Memory B cell (primary cell): Measurements from ENCODE around the gene CMKLR1.

Source experiments
- ATAC-seq: fragments of 150-1000 bp; cut with Tn5 transposase; 2 replicates; pipeline ENCODE4 v1.10.0; 2021; ENCODE audit warnings: low read depth, mild to moderate bottlenecking, moderate library complexity
- DNase-seq, 2 donors: peaks; one replicate each; pipeline ENCODE4 v3.0.0; 2022; ENCODE audit warnings: low spot score in 2 of 2
- H3K27ac Mint-ChIP-seq: one replicate; pipeline ENCODE4 v1.8.0; 2022; ENCODE audit warnings: mild to moderate bottlenecking, moderate library complexity, mixed read lengths
- H3K27me3 Mint-ChIP-seq: one replicate; pipeline ENCODE4 v1.8.0; 2022; ENCODE audit warnings: mixed read lengths
- H3K36me3 Mint-ChIP-seq: one replicate; pipeline ENCODE4 v1.8.0; 2022; ENCODE audit warnings: mild to moderate bottlenecking, mixed read lengths
- H3K4me1 Mint-ChIP-seq: one replicate; pipeline ENCODE4 v1.8.0; 2022; ENCODE audit warnings: mixed read lengths
- H3K4me3 Mint-ChIP-seq: one replicate; pipeline ENCODE4 v1.8.0; 2022; ENCODE audit warnings: mild to moderate bottlenecking, moderate library complexity, mixed read lengths
- H3K9me3 Mint-ChIP-seq: one replicate; pipeline ENCODE4 v1.8.0; 2022; ENCODE audit warnings: mixed read lengths

CMKLR1 gene

DNA sequence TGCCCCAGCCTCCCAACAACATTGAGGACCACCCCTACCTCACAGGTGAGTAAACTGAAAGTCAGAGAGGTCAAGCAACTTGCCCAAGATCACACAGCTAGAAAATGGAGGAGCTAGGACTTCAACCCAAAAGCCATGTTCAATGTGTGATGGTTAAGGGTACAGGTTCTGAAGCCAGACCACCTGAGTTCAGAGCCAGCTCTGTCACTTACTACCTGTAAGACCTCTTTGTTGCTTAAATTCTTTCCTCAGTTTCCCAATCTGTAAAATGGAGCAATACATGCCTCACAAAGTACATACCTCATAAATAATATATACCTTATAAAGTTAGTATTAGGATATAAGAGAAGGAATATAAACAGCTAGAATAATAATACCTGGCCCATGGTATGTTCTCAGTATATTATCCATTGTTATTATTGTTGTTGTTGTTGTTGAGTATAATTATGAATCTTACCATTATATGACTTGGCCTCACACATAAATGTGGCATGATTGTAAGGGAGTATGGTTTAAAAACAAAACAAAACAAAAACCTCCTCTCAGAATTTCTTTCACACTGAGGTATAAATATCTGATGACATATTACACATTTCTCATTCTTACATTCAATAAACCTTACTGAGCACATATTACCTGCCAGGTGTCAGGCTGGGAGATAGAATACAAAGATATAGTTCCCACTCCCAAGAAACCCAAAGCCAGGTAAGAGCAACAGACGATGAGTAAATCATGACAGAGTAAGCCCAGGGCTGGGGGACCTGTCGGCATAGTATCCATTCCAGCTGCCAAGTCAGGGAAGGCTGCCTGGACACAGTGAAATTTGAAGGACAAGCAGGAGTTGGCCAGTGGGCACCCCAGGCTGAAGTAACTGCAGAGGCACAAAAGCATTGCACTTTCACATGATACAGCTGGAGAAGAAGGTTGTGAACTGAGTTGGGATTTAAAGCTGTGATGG lies 19.6 kb downstream of the CMKLR1 start:
- ATAC-seq (no peak), DNase-seq (no peak)
- no peaks in the 10 kb centered on the region for H3K36me3 Mint-ChIP-seq
- peaks cover 20% of the 10 kb centered on the region for H3K27me3 Mint-ChIP-seq
- H3K4me3 Mint-ChIP-seq, result no peak overlapping the region
- no peaks in the 10 kb centered on the region for H3K9me3 Mint-ChIP-seq
- H3K4me1 Mint-ChIP-seq, result peaks cover 4% of the 10 kb centered on the region
- no peak overlapping the region for H3K27ac Mint-ChIP-seq

DNA sequence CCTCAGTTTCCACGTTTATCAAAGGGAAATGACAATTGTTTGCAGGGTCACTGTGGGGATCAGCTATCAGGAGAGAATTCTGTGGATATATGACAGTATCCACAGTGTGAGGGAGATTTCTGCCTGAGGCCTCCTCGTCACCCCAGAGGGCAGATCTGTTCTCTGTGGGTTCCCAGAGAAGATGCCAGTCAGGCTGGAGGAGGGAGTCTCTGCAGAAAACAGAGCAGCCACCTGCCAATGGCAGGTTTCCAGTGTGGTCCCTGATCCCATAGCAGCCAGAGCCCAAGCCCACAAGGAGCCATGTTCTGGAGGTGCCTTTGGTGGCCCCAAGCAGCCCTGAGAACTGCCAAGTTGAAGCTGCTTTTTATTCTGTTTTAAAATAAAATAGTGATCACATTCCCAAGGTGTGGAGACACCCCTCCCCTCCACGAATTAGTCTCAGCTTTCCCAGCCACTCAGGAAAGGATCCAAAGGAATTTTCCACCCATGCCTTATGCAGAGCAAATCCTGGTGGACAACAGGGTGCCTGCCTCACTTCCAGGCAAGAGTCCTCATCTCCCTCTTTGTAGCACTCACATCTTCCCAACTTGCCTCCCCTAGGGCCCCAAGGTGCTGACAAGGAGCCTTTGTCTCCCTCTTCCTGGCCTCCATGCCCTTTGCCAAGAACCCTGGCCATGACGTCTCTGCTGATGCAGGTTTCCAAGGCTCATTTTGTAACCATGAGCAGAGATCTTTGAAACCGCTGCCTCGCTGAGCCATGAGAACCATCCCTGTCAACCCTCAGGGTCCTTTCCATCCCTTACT lies 20.4 kb downstream of the CMKLR1 start:
- H3K27me3 Mint-ChIP-seq, result peaks cover 20% of the 10 kb centered on the region
- H3K36me3 Mint-ChIP-seq, result no peaks in the 10 kb centered on the region

DNA sequence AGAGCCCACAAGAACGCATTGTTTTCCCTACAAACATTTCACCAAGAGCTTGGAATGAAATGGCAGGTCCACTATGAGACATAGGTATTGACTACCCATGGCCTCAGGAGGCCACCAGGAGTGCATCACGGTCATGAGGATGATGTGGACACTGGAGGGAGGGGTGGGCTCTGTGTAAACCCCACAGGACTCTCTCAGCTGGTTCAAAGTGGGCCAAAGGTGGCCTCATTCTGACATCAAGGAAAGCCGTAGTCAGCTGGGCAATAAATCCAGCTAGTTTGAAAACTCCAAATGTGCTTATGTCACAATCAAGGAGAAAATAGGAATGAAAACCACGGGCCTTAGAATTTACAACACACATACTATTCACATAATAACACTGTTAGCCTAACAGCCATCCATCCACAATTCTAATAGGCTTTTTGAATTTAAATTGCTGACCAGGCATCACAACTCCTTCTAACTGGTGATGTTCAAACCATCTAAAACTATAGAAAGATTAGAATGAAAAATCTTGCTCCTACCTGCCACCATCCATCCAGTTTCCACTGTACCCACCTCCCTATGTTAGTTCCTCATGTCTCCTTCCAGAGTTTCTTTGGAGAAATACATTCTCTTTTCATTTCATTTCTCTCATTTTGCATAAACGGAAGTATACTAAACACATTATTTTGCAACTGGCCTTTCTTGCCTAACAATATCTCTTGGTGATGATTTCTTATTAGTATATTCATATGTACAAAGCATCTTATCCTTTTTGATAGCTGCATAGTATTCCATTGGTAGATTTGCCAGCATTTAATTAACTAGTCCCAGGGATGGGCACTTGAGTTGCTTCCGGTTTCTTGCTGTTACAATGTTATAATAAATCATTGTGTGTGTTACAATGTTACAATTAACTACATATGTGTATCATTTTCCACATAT lies 21.5 kb downstream of the CMKLR1 start:
- ATAC-seq, result no peak
- Mint-ChIP-seq H3K4me3 (no peak overlapping the region), H3K27me3 (peaks cover 15% of the 10 kb centered on the region), H3K4me1 (peaks cover 7% of the 10 kb centered on the region), H3K27ac (no peak overlapping the region), H3K9me3 (no peaks in the 10 kb centered on the region), H3K36me3 (no peaks in the 10 kb centered on the region)
- no peak for DNase-seq

More for the DNA sequence above, 20.4 kb downstream of the CMKLR1 start:
- no peak for DNase-seq
- ATAC-seq, result no peak
- no peak overlapping the region for H3K4me3 Mint-ChIP-seq
- H3K9me3 Mint-ChIP-seq, result no peaks in the 10 kb centered on the region
- H3K4me1 Mint-ChIP-seq, result peaks cover 6% of the 10 kb centered on the region
- H3K27ac Mint-ChIP-seq, result no peak overlapping the region

DNA sequence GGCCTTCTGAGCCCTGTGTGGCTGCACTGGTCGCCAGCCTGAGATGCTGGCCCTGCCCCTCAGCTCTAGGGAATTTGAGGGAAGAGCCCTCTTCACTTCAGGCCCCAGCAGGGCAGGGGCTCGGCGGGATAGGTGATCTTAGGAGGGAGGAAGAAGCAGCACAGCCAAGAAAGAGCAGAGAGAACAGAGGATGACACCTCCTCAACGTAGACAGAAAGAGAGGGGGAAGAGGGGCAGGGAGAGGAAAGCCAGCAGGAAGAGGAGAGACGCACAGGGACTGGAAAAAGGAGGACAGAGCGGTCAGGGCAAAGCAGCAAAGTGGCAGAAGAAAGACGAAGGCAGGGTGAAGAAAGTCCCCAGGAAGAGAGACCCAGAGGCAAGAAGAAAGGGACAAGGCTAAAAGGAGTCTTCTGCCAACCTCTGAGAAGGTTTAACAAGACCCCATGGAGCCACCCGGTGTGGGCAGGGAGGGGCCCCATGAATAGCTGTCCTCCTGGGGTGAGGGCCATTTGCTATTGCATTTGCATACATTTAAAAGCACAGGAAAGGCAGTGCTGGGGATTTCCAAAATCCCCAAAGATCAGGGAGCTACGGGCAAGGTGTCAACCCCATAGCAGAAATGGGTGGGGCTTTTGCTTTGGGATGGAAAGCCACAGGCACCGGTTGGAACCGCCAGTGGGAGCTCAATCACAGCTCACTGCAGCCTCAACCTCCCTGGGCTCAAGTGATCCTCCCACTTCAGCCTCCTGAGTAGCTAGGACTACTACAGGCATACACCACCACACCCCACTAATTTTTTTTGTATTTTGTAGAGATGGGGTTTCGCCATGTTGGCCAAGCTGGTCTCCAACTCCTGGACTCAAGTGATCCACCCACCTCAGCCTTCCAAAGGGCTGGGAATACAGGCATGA lies 22.7 kb downstream of the CMKLR1 start:
- peaks cover 10% of the 10 kb centered on the region for H3K27me3 Mint-ChIP-seq

DNA sequence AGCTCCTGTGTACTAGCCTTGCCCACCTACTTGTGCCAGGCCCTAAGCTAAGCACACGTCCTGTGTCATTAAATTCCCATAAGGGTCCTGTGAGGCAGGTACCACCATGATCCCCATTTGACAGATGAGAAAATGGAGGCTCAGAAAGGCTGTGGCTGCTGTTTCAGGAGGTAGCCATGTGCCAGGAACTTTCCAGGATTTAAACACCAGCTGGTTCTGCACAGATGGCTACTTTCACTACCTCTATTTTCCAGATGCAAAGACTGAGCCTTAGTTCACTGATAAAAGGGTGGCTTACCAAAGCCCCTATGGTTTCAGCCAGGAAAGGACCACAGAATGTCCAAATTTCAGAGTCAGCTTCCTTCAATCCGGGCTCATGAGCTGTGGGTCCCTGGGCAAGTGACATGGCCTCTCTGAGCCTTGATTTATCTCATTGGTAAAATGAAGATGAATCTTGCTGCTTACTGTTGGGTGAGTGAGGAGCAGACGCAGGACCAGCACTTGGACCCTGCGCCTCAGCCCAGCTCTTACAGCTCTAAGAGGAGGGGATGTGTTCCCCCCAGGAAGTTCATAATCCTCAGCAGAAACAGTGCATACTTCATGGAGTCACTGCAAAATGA lies 23.5 kb downstream of the CMKLR1 start:
- H3K4me1 Mint-ChIP-seq, result peaks cover 7% of the 10 kb centered on the region

More for the DNA sequence above, 22.7 kb downstream of the CMKLR1 start:
- Mint-ChIP-seq H3K27ac (no peak overlapping the region), H3K9me3 (no peaks in the 10 kb centered on the region), H3K36me3 (no peaks in the 10 kb centered on the region), H3K4me1 (peaks cover 7% of the 10 kb centered on the region), H3K4me3 (no peak overlapping the region)
- no peak for ATAC-seq
- no peak for DNase-seq

DNA sequence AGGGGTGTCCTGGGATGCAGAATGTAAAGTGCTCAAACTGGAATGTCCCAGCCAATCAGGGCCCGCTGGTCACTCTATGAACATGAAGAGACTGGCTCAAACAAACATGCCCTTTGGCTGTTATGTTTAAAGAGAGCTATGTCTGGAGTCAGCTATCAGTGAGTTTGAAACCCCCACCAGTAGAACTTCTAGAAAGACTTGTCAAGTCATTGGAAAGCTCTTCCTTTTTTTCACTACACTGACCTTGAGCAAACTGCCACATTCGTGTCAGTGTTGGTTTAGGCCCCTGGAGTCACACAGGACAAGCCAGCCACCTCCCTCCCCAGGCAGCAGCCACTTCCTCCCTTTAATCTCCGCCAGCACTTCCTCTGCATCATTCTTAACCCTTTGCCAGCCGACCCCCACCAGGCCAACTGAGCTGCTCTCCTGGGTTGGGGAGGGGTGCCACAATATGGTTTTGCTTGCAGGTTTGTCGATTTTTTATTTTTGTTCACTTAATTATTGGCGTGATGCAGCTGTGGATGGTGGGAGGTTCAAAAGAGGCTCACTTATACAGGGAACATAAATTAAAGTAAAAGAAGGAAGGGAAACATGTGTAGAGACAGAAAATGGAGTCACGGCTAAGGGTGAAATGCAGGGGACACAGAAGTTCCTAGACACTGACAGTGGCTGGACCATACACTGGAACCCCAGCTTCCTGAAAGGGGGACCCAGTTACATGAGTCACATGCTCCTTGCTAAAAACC lies 25.3 kb downstream of the CMKLR1 start:
- ATAC-seq, result no peak
- no peak overlapping the region for H3K27ac Mint-ChIP-seq
- no peak for DNase-seq

More for the DNA sequence above, 23.5 kb downstream of the CMKLR1 start:
- Mint-ChIP-seq H3K27me3 (peaks cover 12% of the 10 kb centered on the region), H3K27ac (no peak overlapping the region), H3K9me3 (no peaks in the 10 kb centered on the region), H3K4me3 (no peak overlapping the region), H3K36me3 (no peaks in the 10 kb centered on the region)
- no peak for DNase-seq
- no peak for ATAC-seq

DNA sequence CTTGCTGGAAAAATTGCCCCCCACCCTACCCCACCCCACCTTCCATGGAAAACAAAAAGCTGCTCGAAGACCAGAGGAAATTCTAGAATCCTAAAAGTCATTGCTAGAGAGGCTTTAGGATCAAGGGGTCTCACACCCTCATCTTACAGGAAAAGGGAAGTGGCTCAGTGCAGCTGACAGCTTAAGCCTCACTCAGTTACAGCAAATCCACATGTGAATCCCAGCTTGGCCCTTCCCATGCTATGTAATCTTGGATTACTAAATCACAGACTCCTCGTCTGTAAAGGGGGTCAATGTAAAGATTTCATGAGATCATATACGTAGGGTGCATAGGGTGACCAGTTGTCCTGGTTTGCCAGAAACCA lies 25.9 kb downstream of the CMKLR1 start:
- Mint-ChIP-seq H3K9me3 (no peaks in the 10 kb centered on the region), H3K27ac (no peak overlapping the region), H3K4me3 (no peak overlapping the region), H3K27me3 (peaks cover 10% of the 10 kb centered on the region), H3K36me3 (no peaks in the 10 kb centered on the region), H3K4me1 (peaks cover 7% of the 10 kb centered on the region)
- no peak for ATAC-seq
- DNase-seq, result no peak

More for the DNA sequence above, 25.3 kb downstream of the CMKLR1 start:
- Mint-ChIP-seq H3K36me3 (no peaks in the 10 kb centered on the region), H3K27me3 (peaks cover 8% of the 10 kb centered on the region), H3K4me3 (no peak overlapping the region), H3K4me1 (peaks cover 7% of the 10 kb centered on the region), H3K9me3 (no peaks in the 10 kb centered on the region)

DNA sequence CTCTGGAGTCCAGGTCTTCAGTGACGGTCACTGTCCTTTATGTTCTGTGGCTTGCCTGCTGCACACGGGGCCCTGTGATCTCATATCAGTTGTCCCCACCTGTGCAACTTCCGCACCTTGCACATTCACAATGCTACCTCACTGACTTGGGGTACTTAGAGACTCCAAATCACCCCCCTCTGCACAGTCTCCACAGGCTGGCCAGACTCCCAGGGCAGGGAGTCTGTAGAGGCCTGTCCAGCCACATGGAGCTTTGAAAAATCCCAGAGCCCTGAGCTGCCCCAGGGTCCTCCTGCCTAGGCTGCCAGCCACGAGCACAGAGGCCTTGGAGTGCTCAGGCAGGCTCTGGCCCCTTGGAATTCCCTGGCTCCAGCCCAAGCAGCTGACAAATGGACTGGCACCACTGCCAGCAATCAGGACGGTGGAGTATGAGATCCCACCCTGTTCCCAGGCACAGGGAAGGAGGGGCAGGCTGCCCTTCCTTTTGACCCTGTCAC lies 26.4 kb downstream of the CMKLR1 start:
- Mint-ChIP-seq H3K27me3 (peaks cover 10% of the 10 kb centered on the region), H3K9me3 (no peaks in the 10 kb centered on the region), H3K27ac (no peak overlapping the region), H3K36me3 (no peaks in the 10 kb centered on the region), H3K4me3 (no peak overlapping the region), H3K4me1 (peaks cover 7% of the 10 kb centered on the region)
- no peak for ATAC-seq
- no peak for DNase-seq

DNA sequence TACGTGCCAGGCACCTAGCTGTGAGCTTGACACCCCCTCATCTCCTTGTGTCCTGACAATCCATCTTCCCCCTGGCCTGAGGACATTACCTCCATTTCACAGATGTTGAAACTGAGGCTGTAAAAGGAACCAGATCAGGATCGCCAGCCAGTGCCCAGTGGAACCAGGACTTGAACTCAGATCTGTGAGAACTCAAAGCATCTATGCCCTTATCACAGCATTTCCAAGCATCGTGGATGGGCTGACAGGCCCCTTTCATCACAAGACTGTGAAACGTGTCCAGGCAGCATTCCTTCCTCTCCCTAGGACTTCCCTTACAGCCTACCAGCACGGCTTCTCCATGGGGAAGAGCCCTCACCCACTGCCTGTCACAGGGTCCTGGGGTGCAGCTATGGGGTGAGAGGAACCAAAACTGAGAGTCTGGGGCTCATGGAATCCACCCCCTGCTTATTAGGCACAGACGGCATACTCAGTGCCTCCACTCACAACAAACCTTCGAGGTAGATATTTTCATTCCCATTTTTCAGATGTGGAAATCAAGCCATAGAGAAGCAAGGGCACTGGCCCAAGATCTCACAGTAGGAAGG lies 26.9 kb downstream of the CMKLR1 start:
- no peak overlapping the region for H3K27ac Mint-ChIP-seq
- H3K36me3 Mint-ChIP-seq, result no peaks in the 10 kb centered on the region
- no peak overlapping the region for H3K4me3 Mint-ChIP-seq
- H3K27me3 Mint-ChIP-seq, result peaks cover 10% of the 10 kb centered on the region
- H3K4me1 Mint-ChIP-seq, result peaks cover 7% of the 10 kb centered on the region
- DNase-seq, result no peak
- no peak for ATAC-seq
- H3K9me3 Mint-ChIP-seq, result no peaks in the 10 kb centered on the region

DNA sequence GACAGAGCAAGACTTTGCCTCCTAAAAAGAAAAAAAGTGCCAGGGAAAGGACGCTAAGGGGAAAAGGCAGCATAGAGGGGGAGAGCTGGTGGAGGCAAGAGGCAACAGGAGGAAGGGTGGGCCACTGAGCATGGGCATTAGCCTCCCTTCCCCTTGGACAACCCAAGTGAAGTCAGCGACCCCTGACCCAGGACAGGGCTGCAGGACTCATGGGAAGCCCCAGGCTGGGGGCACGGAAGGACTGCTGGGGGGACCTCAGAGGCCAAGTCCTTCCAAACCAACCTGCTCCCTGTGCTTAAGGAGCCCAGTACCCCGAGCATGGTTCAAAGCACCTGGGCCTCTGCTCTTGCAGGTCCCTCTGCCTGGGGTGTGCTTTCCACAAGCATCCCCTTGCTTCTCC lies 27.5 kb downstream of the CMKLR1 start:
- Mint-ChIP-seq H3K4me3 (no peak overlapping the region), H3K27me3 (peaks cover 13% of the 10 kb centered on the region), H3K9me3 (no peaks in the 10 kb centered on the region), H3K36me3 (no peaks in the 10 kb centered on the region), H3K27ac (no peak overlapping the region), H3K4me1 (peaks cover 7% of the 10 kb centered on the region)
- DNase-seq, result no peak
- no peak for ATAC-seq

DNA sequence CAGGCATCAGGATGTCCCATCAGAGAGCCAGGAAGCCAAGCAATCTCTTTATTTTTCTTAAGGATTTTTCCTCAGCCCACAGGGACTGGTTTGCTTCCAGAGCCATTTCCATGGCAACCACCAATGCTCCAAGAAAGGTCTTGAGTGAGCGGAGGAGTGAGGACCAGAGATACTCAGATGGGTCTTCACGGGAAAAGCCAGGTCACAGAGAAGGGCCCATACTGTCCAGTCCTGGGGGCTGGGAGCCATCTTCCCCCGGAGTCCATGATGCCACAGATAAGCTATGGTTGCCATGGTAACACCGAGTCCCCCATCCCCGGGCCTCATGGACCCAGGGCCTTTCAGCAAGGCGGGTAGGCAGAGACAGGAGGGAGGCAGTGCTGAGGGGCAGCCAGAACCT lies 28.6 kb downstream of the CMKLR1 start:
- no peaks in the 10 kb centered on the region for H3K9me3 Mint-ChIP-seq
- no peak overlapping the region for H3K4me3 Mint-ChIP-seq
- DNase-seq (no peak), ATAC-seq (no peak)
- H3K4me1 Mint-ChIP-seq, result peaks cover 3% of the 10 kb centered on the region
- no peak overlapping the region for H3K27ac Mint-ChIP-seq
- peaks cover 15% of the 10 kb centered on the region for H3K27me3 Mint-ChIP-seq
- H3K36me3 Mint-ChIP-seq, result no peaks in the 10 kb centered on the region
